GM12878 (cell line): ENCODE results near the gene DDX54. TPM values are rescaled to one million over a fixed set of nuclear protein-coding genes. Genes with fewer than 3 reads are reported as not detected.
A peak's percentile ranks its signal among the peaks of the same experiment; 100 is the strongest.

ENCODE experiments used
- ATAC-seq: fragments of 200-7000 bp; cut with Tn5 transposase; 3 replicates; pipeline ENCODE4 v1.9.1; 2020; ENCODE audit warnings: mild to moderate bottlenecking, moderate library complexity
- BruUV-seq: library from RNA; stranded (reverse); fragments of 400-500 nt; replicated peaks from 2 replicates; lab custom pipeline; 2021; lab: Mats Ljungman, UMichigan
- CTCF ChIA-PET: fragments of 300-600 bp; sonication (Branson Sonifier 250); formaldehyde crosslinking; extraction: SDS; loops from one replicate; lab custom pipeline; 2021; ENCODE audit warnings: inconsistent platforms; lab: Yijun Ruan, JAX
- POLR2A ChIA-PET: fragments of 350-600 bp; formaldehyde crosslinking; extraction: SDS; loops from one replicate; lab custom pipeline; 2021; ENCODE audit warnings: inconsistent platforms; lab: Charles Lee
- RAD21 ChIA-PET: fragments of 300-600 bp; sonication (Branson Sonifier 250); formaldehyde crosslinking; loops from one replicate; lab custom pipeline; 2023; ENCODE audit warnings: antibody characterized with exemption; ENCODE audit not compliant: unreplicated experiment; lab: Charles Lee
- SMC1A ChIA-PET: fragments of 300-600 bp; sonication (Branson Sonifier 250); formaldehyde crosslinking; loops from one replicate; lab custom pipeline; 2023; ENCODE audit not compliant: unreplicated experiment, uncharacterized antibody; lab: Charles Lee
- DNase-seq: peaks from one replicate; pipeline ENCODE4 v3.0.0-alpha.2; 2011; ENCODE audit warnings: low read depth, low spot score
- FAIRE-seq: peaks from 3 replicates; lab custom pipeline; 2011; peaks lifted over from hg19 to GRCh38; lab: Jason Lieb, UNC
- H2AFZ ChIP-seq: 2 replicates; pipeline ENCODE4 v1.6.0; 2011; ENCODE audit warnings: low read depth, low read length, control low read depth; ENCODE audit not compliant: control insufficient read depth
- H3K27ac ChIP-seq: 2 replicates; pipeline ENCODE4 v1.5.1; 2011; ENCODE audit warnings: control low read depth; ENCODE audit not compliant: control insufficient read depth, insufficient read depth
- H3K27me3 ChIP-seq, 2 experiments: replicated peaks in 1 of 2; 2 replicates each; pipeline versions ENCODE4 v1.6.0 to v1.6.1; 2011; ENCODE audit warnings: low read length in 1 of 2; ENCODE audit not compliant: control insufficient read depth in 2 of 2, insufficient read depth in 2 of 2
- H3K36me3 ChIP-seq, 2 experiments: 2 replicates each; pipeline ENCODE4 v1.5.1; 2011; ENCODE audit warnings: low read length in 1 of 2; ENCODE audit not compliant: control insufficient read depth in 2 of 2, insufficient read depth in 2 of 2
- H3K4me1 ChIP-seq: 2 replicates; pipeline ENCODE4 v1.6.1; 2011; ENCODE audit warnings: mild to moderate bottlenecking, low read length, moderate library complexity, mixed read lengths; ENCODE audit not compliant: control insufficient read depth, insufficient read depth
- H3K4me2 ChIP-seq: 2 replicates; pipeline ENCODE4 v1.6.0; 2011; ENCODE audit warnings: control low read depth; ENCODE audit not compliant: control insufficient read depth, insufficient read depth
- H3K4me3 ChIP-seq: fragments of 200-600 bp; sonication (generic); 2 replicates; pipeline ENCODE4 v1.5.1; 2016
- H3K79me2 ChIP-seq: 2 replicates; pipeline ENCODE4 v1.6.0; 2011; ENCODE audit warnings: low read length; ENCODE audit not compliant: control insufficient read depth, insufficient read depth
- H3K9ac ChIP-seq: 2 replicates; pipeline ENCODE4 v1.8.0; 2011; ENCODE audit warnings: low read length, control low read depth, mixed read lengths; ENCODE audit not compliant: control insufficient read depth, insufficient read depth
- H3K9me3 ChIP-seq: replicated peaks from 3 replicates; pipeline ENCODE4 v1.5.1; 2011; ENCODE audit warnings: mild to moderate bottlenecking, low read length; ENCODE audit not compliant: control insufficient read depth, insufficient read depth
- H4K20me1 ChIP-seq: 2 replicates; pipeline ENCODE4 v1.6.0; 2011; ENCODE audit not compliant: control insufficient read depth, insufficient read depth
- ATF7 ChIP-seq: fragments of 450-650 bp; IDR thresholded peaks from 2 replicates; pipeline ENCODE4 v1.6.1; 2016; ENCODE audit warnings: low read depth, mild to moderate bottlenecking
- EED ChIP-seq: sonication (generic); IDR thresholded peaks from 2 replicates; pipeline ENCODE4 v1.6.1; 2016; ENCODE audit warnings: antibody characterized with exemption, low read depth
- FOXM1 ChIP-seq: IDR thresholded peaks from 2 replicates; pipeline ENCODE4 v1.6.1; 2012; ENCODE audit warnings: low read depth, mild to moderate bottlenecking, inconsistent platforms, low read length, moderate library complexity
- HDGF ChIP-seq: fragments of 450-650 bp; IDR thresholded peaks from 2 replicates; pipeline ENCODE4 v1.6.1; 2016; ENCODE audit warnings: antibody characterized with exemption
- NBN ChIP-seq: fragments of 450-650 bp; IDR thresholded peaks from 2 replicates; pipeline ENCODE4 v1.6.1; 2016
- NR2C2 ChIP-seq: IDR thresholded peaks from 2 replicates; pipeline ENCODE4 v1.6.1; 2011; ENCODE audit warnings: borderline replicate concordance, low read depth; ENCODE audit not compliant: control insufficient read depth, insufficient read length
- RAD21 ChIP-seq: IDR thresholded peaks from 2 replicates; pipeline ENCODE4 v1.6.1; 2011; ENCODE audit warnings: mild to moderate bottlenecking, low read depth, low read length, moderate library complexity; ENCODE audit not compliant: insufficient read depth
- RUNX3 ChIP-seq: IDR thresholded peaks from 2 replicates; pipeline ENCODE4 v1.6.1; 2012; ENCODE audit warnings: low read length, inconsistent platforms
- TARDBP ChIP-seq: IDR thresholded peaks from 2 replicates; pipeline ENCODE4 v1.6.1; 2016; ENCODE audit warnings: borderline replicate concordance
- WRNIP1 ChIP-seq: IDR thresholded peaks from 2 replicates; pipeline ENCODE4 v1.6.1; 2011; ENCODE audit warnings: low read depth, low read length, improper control_type of control experiment, borderline replicate concordance
- YY1 ChIP-seq: IDR thresholded peaks from 2 replicates; pipeline ENCODE4 v1.6.1; 2011; ENCODE audit warnings: low read depth, mild to moderate bottlenecking, low read length
- ZNF384 ChIP-seq: IDR thresholded peaks from 2 replicates; pipeline ENCODE4 v1.6.1; 2012; ENCODE audit warnings: low read depth, mild to moderate bottlenecking, low read length, improper control_type of control experiment, borderline replicate concordance
- WGBS: methylation state at CpG from one replicate; pipeline ENCODE4 v1.1.6; 2016; ENCODE audit warnings: low lambda C conversion rate; ENCODE audit not compliant: insufficient replicate concordance, insufficient coverage; ENCODE audit errors: missing lambda C conversion rate; 5-methylcytosine and 5-hydroxymethylcytosine counted together
- in situ Hi-C: fragments of 300-500 bp; cut with MboI; formaldehyde crosslinking; loops from 9 replicates; pipeline ENCODE4 v1.14.3; 2018; ENCODE audit warnings: mixed read lengths
- intact Hi-C: fragments of 100-400 bp; cut with micrococcal nuclease; formaldehyde crosslinking; loops from one replicate; pipeline ENCODE4 v1.14.2; 2022; ENCODE audit not compliant: unreplicated experiment
- polyA plus RNA-seq, 11 experiments: library from polyadenylated mRNA; depleted of rRNA in 4 of 11; unstranded in 6 of 11; stranded (reverse) in 5 of 11; fragments of >200 nt; fragmentation: Nextera tagmentation in 4 of 11; fragmentation: Illumina TruSeq in 1 of 11; extraction: Ambion mirVana in 4 of 11; extraction: Trizol in 1 of 11; gene quantifications; 1 replicate in 1 of 11; 2 replicates in 10 of 11; pipeline versions ENCODE4 v1.2.1 to v1.2.3, GENCODE V29; 2011 to 2016; ENCODE audit warnings: inconsistent platforms in 2 of 11, missing spikeins in 2 of 11, low read depth in 1 of 11
- total RNA-seq, 4 experiments: library from RNA; depleted of rRNA in 3 of 4; stranded (reverse); fragments of >200 nt in 3 of 4; fragmentation: Illumina TruSeq in 1 of 4; extraction: Trizol in 1 of 4; gene quantifications; 2 replicates each; pipeline versions ENCODE4 v1.2.1 to v1.2.3, GENCODE V29; 2013 to 2021
- TF ChIP-seq, protein P1 (sequence below), 3 experiments: IDR thresholded peaks in 2 of 3; conservative IDR thresholded peaks in 1 of 3; 2 replicates each; pipeline ENCODE4 v1.5.1; 2011; ENCODE audit warnings: low read depth in 3 of 3, low read length in 3 of 3, mild to moderate bottlenecking in 3 of 3, control low read depth in 2 of 3, moderate library complexity in 2 of 3, inconsistent platforms in 1 of 3, mixed read lengths in 1 of 3; ENCODE audit not compliant: control insufficient read depth in 2 of 3, insufficient read depth in 1 of 3; ENCODE audit errors: extremely low read depth in 1 of 3

The DDX54 gene
- total and polyA plus RNA-seq, 10 of the 15 experiments (the other 5 are each of a cell fraction or from before 2014, with no cell fraction given), result 1.9 to 115 (median 56.3) TPM

DNA sequence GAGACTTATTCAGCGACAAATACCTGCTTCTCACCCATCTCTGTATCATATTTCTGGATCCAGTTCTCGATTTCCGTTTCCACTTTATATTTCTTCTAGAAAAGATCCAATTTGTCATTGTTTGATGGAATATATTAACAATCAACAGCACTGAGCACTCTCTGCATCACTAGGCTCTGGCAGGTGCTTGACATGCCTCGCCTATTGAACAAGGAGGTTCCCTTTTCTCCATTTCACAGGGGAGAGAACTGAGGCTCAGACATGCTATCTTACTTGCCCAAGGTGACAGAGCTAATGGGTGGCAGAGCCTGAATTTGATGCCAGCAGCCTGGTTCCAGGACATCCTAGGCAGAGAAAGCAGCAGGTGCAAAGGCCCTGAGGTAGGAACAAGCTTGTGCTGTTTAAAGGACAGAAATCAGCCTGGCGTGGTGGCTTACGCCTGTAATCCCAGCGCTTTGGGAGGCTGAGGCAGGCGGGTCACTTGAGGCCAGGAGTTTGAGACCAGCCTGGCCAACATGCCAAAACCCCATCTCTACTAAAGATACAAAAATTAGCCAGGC lies 12.3 kb upstream of the DDX54 start:
- RAD21 ChIA-PET, result interaction anchor here (0.5 to 2.3 kb wide), 16 partner anchors 10 to 1059 kb away, joined by 3 to 8 read pairs (median 4); no protein-coding TSS in a partner anchor
- H2AFZ ChIP-seq, result no peak overlapping the region
- H3K79me2 ChIP-seq, result no peaks in the 10 kb centered on the region
- intact Hi-C loops, result loop anchor here (2.0 to 10.0 kb wide), 3 partner anchors 35 to 115 kb away; no protein-coding TSS in a partner anchor
- in situ Hi-C loops, result loop anchor here (5.0 kb wide), 1 partner anchor 225 kb away; the partner anchor contains the start of gene SDSL
- H3K9me3 ChIP-seq, result no peaks in the 10 kb centered on the region
- H3K4me2 ChIP-seq, result no peak overlapping the region
- DNase-seq (no peak), ATAC-seq (no peak), FAIRE-seq (no peak)
- 97% methylated on average over 8 of the region's 8 CpGs for WGBS
- H3K36me3 ChIP-seq, result no peaks in the 10 kb centered on the region
- H3K4me3 ChIP-seq, result no peak overlapping the region
- TF ChIP-seq HDGF (0 out of 2 replicates have a peak, but pooled peaks have one; percentile 20), NR2C2 (no peak)
- H3K9ac ChIP-seq, result no peak overlapping the region
- H3K4me1 ChIP-seq, result no peaks in the 10 kb centered on the region
- no peaks in the 10 kb centered on the region for H4K20me1 ChIP-seq
- CTCF ChIA-PET, result interaction anchor here (0.6 to 4.2 kb wide), 21 partner anchors 11 to 438 kb away, joined by 3 to 24 read pairs (median 5); partner anchors contain the start of gene SDSL
- H3K27me3 ChIP-seq, result no peaks in the 10 kb centered on the region
- POLR2A ChIA-PET, result interaction anchor here (0.5 to 0.6 kb wide), 3 partner anchors 24 to 690 kb away, joined by 4 to 5 read pairs (median 4); partner anchors contain the start of gene TPCN1
- no TSS peak for BruUV-seq
- SMC1A ChIA-PET, result interaction anchor here (0.6 to 1.5 kb wide), 10 partner anchors 19 to 149 kb away, joined by 3 to 8 read pairs (median 4); no protein-coding TSS in a partner anchor
- H3K27ac ChIP-seq, result no peak overlapping the region

DNA sequence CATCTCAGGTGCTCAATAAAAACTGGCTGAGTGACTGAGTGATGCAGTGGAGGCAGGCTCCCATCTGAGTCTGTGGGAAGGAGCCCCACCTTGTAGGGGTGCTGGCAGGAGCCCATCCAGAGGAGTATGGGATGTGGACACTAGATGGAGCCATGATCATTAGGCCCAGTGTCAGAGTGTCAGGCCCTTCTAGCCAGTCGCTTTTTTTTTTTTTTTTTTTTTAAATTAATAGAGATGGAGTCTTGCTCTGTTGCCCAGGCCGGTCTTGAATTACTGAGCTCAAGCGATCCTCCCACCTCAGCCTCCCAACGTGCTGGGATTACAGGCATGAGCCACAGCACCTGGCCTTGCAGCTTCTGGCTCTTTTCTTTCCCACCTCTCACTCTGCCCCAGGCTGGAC lies 11.7 kb upstream of the DDX54 start:
- H3K27me3 ChIP-seq, result no peaks in the 10 kb centered on the region
- no peaks in the 10 kb centered on the region for H3K9me3 ChIP-seq
- FAIRE-seq (peak; percentile 80), ATAC-seq (peak; percentile 98), DNase-seq (no peak)
- H3K9ac ChIP-seq, result no peak overlapping the region
- in situ Hi-C loops, result loop anchor here (5.0 kb wide), 1 partner anchor 225 kb away; the partner anchor contains the start of gene SDSL
- ChIA-PET SMC1A (interaction anchor here (0.6 to 2.5 kb wide), 10 partner anchors 20 to 94 kb away, joined by 3 to 13 read pairs (median 5); no protein-coding TSS in a partner anchor), POLR2A (interaction anchor here (0.5 to 0.6 kb wide), 3 partner anchors 24 to 691 kb away, joined by 4 to 5 read pairs (median 4); partner anchors contain the start of gene TPCN1), CTCF (interaction anchor here (0.6 to 4.2 kb wide), 22 partner anchors 10 to 793 kb away, joined by 3 to 24 read pairs (median 4); partner anchors contain the start of gene SDSL), RAD21 (interaction anchor here (0.5 to 2.3 kb wide), 15 partner anchors 10 to 1058 kb away, joined by 3 to 8 read pairs (median 4); no protein-coding TSS in a partner anchor)
- WGBS, result 0% methylated on average over 4 of the region's 4 CpGs
- H2AFZ ChIP-seq, result no peak overlapping the region
- no peak overlapping the region for H3K4me3 ChIP-seq
- H3K4me2 ChIP-seq, result no peak overlapping the region
- no peaks in the 10 kb centered on the region for H4K20me1 ChIP-seq
- no TSS peak for BruUV-seq
- no peaks in the 10 kb centered on the region for H3K36me3 ChIP-seq
- intact Hi-C loops, result loop anchor here (2.0 to 10.0 kb wide), 3 partner anchors 36 to 115 kb away; no protein-coding TSS in a partner anchor
- H3K79me2 ChIP-seq, result no peaks in the 10 kb centered on the region
- H3K27ac ChIP-seq, result no peak overlapping the region
- H3K4me1 ChIP-seq, result no peaks in the 10 kb centered on the region
- TF ChIP-seq RAD21, result peak; percentile 90
- TF ChIP-seq ZNF384, result peak; percentile 98
- TF ChIP-seq TARDBP, result no peak
- TF ChIP-seq, protein P1, sequence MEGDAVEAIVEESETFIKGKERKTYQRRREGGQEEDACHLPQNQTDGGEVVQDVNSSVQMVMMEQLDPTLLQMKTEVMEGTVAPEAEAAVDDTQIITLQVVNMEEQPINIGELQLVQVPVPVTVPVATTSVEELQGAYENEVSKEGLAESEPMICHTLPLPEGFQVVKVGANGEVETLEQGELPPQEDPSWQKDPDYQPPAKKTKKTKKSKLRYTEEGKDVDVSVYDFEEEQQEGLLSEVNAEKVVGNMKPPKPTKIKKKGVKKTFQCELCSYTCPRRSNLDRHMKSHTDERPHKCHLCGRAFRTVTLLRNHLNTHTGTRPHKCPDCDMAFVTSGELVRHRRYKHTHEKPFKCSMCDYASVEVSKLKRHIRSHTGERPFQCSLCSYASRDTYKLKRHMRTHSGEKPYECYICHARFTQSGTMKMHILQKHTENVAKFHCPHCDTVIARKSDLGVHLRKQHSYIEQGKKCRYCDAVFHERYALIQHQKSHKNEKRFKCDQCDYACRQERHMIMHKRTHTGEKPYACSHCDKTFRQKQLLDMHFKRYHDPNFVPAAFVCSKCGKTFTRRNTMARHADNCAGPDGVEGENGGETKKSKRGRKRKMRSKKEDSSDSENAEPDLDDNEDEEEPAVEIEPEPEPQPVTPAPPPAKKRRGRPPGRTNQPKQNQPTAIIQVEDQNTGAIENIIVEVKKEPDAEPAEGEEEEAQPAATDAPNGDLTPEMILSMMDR (IDR thresholded peaks at IDR 0.05 in 2 of 3, conservative IDR thresholded peaks at IDR 0.05 in 1 of 3; ENCODE audit: control insufficient read depth in 2 of 3, extremely low read depth in 1 of 3, insufficient read depth in 1 of 3, low read depth in 3 of 3, low read length in 3 of 3), result peak; percentile 73 to 82 (median 81)
- TF ChIP-seq NBN, result 0 out of 2 replicates have a peak, but pooled peaks have one; percentile 21
- TF ChIP-seq WRNIP1, result 0 out of 2 replicates have a peak, but pooled peaks have one; percentile 65
- TF ChIP-seq YY1, result peak; percentile 72
- no peak for TF ChIP-seq ATF7
- 0 out of 2 replicates have a peak, but pooled peaks have one; percentile 31 for TF ChIP-seq FOXM1
- 0 out of 2 replicates have a peak, but pooled peaks have one; percentile 16 for TF ChIP-seq RUNX3
- 0 out of 2 replicates have a peak, but pooled peaks have one; percentile 15 for TF ChIP-seq EED
